Erythroblast (primary cell): ENCODE measurements around the gene BICC1.

Experiments used
- GATA1 ChIP-seq: IDR thresholded peaks from 2 replicates; pipeline ENCODE4 v1.6.1; 2011; ENCODE audit warnings: low read depth, mild to moderate bottlenecking, control low read depth, low read length, moderate library complexity
- POLR2A ChIP-seq: IDR thresholded peaks from 2 replicates; pipeline ENCODE4 v1.6.1; 2011; ENCODE audit warnings: mild to moderate bottlenecking, low read length

GRCh38 chr10:58767652-58768051 is 255.0 kb downstream of the BICC1 start:
- TF ChIP-seq POLR2A (no peak), GATA1 (no peak)
